Panc1 (cell line): ENCODE results near the gene C19orf12. TPM values are rescaled to one million over a fixed set of nuclear protein-coding genes. Genes with fewer than 3 reads are reported as not detected.

Source experiments
- ATAC-seq: fragments of 200-7000 bp; cut with Tn5 transposase; 2 replicates; pipeline ENCODE4 v1.9.1; 2020; ENCODE audit warnings: mild to moderate bottlenecking, moderate library complexity
- BruUV-seq: library from RNA; stranded (reverse); fragments of 400-500 nt; replicated peaks from 2 replicates; lab custom pipeline; 2021; lab: Mats Ljungman, UMichigan
- CTCF ChIA-PET: fragments of 300-600 bp; sonication (Branson Sonifier 250); formaldehyde crosslinking; loops from one replicate; lab custom pipeline; 2022; ENCODE audit warnings: antibody characterized with exemption; lab: Charles Lee
- POLR2A ChIA-PET: fragments of 300-600 bp; sonication (Branson Sonifier 250); formaldehyde crosslinking; loops from one replicate; lab custom pipeline; 2022; ENCODE audit warnings: antibody characterized with exemption; lab: Charles Lee
- DNase-seq: peaks from one replicate; pipeline ENCODE4 v3.0.0-alpha.2; 2010; ENCODE audit warnings: low read depth, low spot score
- H3K27ac ChIP-seq: 2 replicates; pipeline ENCODE4 v1.5.1; 2011; ENCODE audit warnings: mild to moderate bottlenecking, low read length, inconsistent platforms
- H3K27me3 ChIP-seq: fragments of 200-500 bp; sonication (Bioruptor generic); 2 replicates; pipeline ENCODE4 v1.6.0; 2014; ENCODE audit warnings: low read length, inconsistent platforms; ENCODE audit not compliant: control insufficient read depth, insufficient read depth
- H3K36me3 ChIP-seq: fragments of 200-500 bp; sonication (Bioruptor generic); 2 replicates; pipeline ENCODE4 v1.5.1; 2014; ENCODE audit warnings: inconsistent platforms, mild to moderate bottlenecking, low read length, moderate library complexity; ENCODE audit not compliant: control insufficient read depth, insufficient read depth
- H3K4me1 ChIP-seq: 2 replicates; pipeline ENCODE4 v1.5.1; 2011; ENCODE audit warnings: inconsistent platforms, mild to moderate bottlenecking, low read length, moderate library complexity; ENCODE audit not compliant: control insufficient read depth, insufficient read depth
- H3K4me3 ChIP-seq, 2 experiments: 2 replicates each; pipeline ENCODE4 v1.5.1; 2011 to 2012; ENCODE audit warnings: low read depth in 2 of 2, low read length in 2 of 2, mild to moderate bottlenecking in 2 of 2, inconsistent platforms in 1 of 2, moderate library complexity in 1 of 2
- H3K9me3 ChIP-seq: fragments of 200-500 bp; sonication (Bioruptor generic); 2 replicates; pipeline ENCODE4 v1.5.1; 2014; ENCODE audit warnings: low read depth, mild to moderate bottlenecking, inconsistent platforms, low read length, moderate library complexity; ENCODE audit not compliant: control insufficient read depth, insufficient read depth
- POLR2AphosphoS5 ChIP-seq: IDR thresholded peaks from 2 replicates; pipeline ENCODE4 v1.6.1; 2012; ENCODE audit warnings: mild to moderate bottlenecking, low read depth, low read length, moderate library complexity
- REST ChIP-seq, 2 experiments: IDR thresholded peaks; 2 replicates each; pipeline ENCODE4 v1.6.1; 2011 to 2012; ENCODE audit warnings: low read depth in 2 of 2, control low read depth in 1 of 2, low read length in 1 of 2, mild to moderate bottlenecking in 1 of 2, moderate library complexity in 1 of 2; ENCODE audit not compliant: insufficient read depth in 1 of 2
- SIN3A ChIP-seq: IDR thresholded peaks from 2 replicates; pipeline ENCODE4 v1.6.1; 2012; ENCODE audit warnings: low read depth, mild to moderate bottlenecking, low read length, moderate library complexity, borderline replicate concordance; ENCODE audit not compliant: insufficient read depth
- TCF7L2 ChIP-seq: IDR thresholded peaks from 2 replicates; pipeline ENCODE4 v1.6.1; 2011; ENCODE audit warnings: mild to moderate bottlenecking, low read depth, low read length, inconsistent platforms
- in situ Hi-C: cut with HindIII; loops from 2 replicates; pipeline ENCODE4 v1.10.0; 2016; ENCODE audit warnings: low sequenced_read_pairs, low pct_unique_long_range_greater_than_20kb
- intact Hi-C: fragments of 100-400 bp; cut with micrococcal nuclease; formaldehyde crosslinking; loops from one replicate; pipeline ENCODE4 v1.10.0; 2022; ENCODE audit not compliant: unreplicated experiment
- total RNA-seq: library from RNA; stranded (reverse); gene quantifications from one replicate; pipeline ENCODE4 v1.2.1, GENCODE V29; 2021; ENCODE audit not compliant: unreplicated experiment
- TF ChIP-seq, protein P1 (sequence below): fragments of 450-650 bp; IDR thresholded peaks from 2 replicates; pipeline ENCODE4 v1.5.1; 2017; ENCODE audit warnings: mild to moderate bottlenecking

The C19orf12 gene
- total RNA-seq, 1 experiment from 2014 or later, result 43.4 TPM

DNA sequence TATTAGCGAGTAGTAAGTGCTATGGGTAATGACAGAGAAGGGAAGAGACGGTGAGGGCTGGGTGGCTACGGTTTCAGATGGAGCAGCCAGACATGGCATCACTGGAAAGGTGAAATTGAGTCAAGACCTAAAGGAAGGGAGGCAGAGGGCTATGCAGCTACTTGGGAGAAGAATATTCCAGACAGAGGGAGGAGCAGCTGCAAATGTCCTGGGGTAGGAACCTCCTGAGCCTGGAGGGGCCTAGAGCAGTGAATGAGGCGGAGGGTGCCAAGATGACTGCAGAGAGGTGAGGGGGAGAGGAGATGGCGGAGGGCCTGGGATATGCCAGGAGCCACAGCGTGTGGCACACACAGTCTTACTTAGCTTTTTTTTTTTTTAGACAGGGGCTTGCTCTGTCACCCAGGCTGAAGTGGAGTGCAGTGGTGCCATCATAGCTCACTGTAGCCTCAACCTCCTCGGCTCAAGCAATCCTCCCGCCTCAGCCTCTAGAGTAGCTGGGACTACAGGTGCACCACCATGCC, 28.7 kb downstream of the C19orf12 start:
- no peaks in the 10 kb centered on the region for H3K9me3 ChIP-seq
- H3K36me3 ChIP-seq, result no peaks in the 10 kb centered on the region
- CTCF ChIA-PET, result no interaction called here
- no peaks in the 10 kb centered on the region for H3K27me3 ChIP-seq
- in situ Hi-C loops (no loop called here), intact Hi-C loops (no loop called here)
- POLR2A ChIA-PET, result no interaction called here
- BruUV-seq, result no TSS peak
- peaks cover 5% of the 10 kb centered on the region; the same call in 1 of the 2 replicates for H3K4me1 ChIP-seq
- no peak for DNase-seq
- no peak for ATAC-seq
- H3K4me3 ChIP-seq, result no peak overlapping the region
- TF ChIP-seq SIN3A (no peak), POLR2AphosphoS5 (no peak), TCF7L2 (no peak), REST (IDR thresholded peaks at IDR 0.05; ENCODE audit: insufficient read depth in 1 of 2, low read depth in 2 of 2, low read length in 1 of 2) (no peak)
- TF ChIP-seq, protein P1, sequence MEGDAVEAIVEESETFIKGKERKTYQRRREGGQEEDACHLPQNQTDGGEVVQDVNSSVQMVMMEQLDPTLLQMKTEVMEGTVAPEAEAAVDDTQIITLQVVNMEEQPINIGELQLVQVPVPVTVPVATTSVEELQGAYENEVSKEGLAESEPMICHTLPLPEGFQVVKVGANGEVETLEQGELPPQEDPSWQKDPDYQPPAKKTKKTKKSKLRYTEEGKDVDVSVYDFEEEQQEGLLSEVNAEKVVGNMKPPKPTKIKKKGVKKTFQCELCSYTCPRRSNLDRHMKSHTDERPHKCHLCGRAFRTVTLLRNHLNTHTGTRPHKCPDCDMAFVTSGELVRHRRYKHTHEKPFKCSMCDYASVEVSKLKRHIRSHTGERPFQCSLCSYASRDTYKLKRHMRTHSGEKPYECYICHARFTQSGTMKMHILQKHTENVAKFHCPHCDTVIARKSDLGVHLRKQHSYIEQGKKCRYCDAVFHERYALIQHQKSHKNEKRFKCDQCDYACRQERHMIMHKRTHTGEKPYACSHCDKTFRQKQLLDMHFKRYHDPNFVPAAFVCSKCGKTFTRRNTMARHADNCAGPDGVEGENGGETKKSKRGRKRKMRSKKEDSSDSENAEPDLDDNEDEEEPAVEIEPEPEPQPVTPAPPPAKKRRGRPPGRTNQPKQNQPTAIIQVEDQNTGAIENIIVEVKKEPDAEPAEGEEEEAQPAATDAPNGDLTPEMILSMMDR, result no peak
- no peak overlapping the region for H3K27ac ChIP-seq

- Histone ChIP-seq H3K4me3 (no peak overlapping the region), H3K27me3 (no peaks in the 10 kb centered on the region), H3K27ac (no peak overlapping the region), H3K4me1 (peaks cover 5% of the 10 kb centered on the region; the same call in 1 of the 2 replicates), H3K9me3 (no peaks in the 10 kb centered on the region), H3K36me3 (no peaks in the 10 kb centered on the region)
- DNase-seq, result no peak
- intact Hi-C loops, result no loop called here
- ATAC-seq, result no peak
- TF ChIP-seq TCF7L2 (no peak), SIN3A (no peak), POLR2AphosphoS5 (no peak), REST (IDR thresholded peaks at IDR 0.05; ENCODE audit: insufficient read depth in 1 of 2, low read depth in 2 of 2, low read length in 1 of 2) (no peak)
- TF ChIP-seq, protein P1, result no peak
- POLR2A ChIA-PET, result no interaction called here
- BruUV-seq, result no TSS peak
- in situ Hi-C loops, result no loop called here
- CTCF ChIA-PET, result no interaction called here
Observed at GRCh38 chr19:29685326-29685725, 29.7 kb downstream of the C19orf12 start.
